Left lobe of liver (tissue), 2 donors: ENCODE data around the gene GRK2. TPM values are rescaled to one million over a fixed set of nuclear protein-coding genes. Genes with fewer than 3 reads are reported as not detected.

Experiments used
- ATAC-seq: fragments of 200-7000 bp; cut with Tn5 transposase; one replicate; pipeline ENCODE4 v1.9.1; 2020; ENCODE audit warnings: mild to moderate bottlenecking, moderate library complexity
- DNase-seq: peaks from one replicate; pipeline ENCODE4 v3.0.0-alpha.2; 2020; ENCODE audit warnings: low spot score
- total RNA-seq: library from RNA; stranded (reverse); gene quantifications from one replicate; pipeline ENCODE4 v1.2.1, GENCODE V29; 2021
- donor health status: DM: no; HTN: no; CAD: no; lungs with moderate emphysema.
- donor health status: DM: no; HTN: yes; CAD: no.

Gene GRK2
- total RNA-seq, 1 donor from 2014 or later = 29.0 TPM

- DNase-seq (no peak), ATAC-seq (no peak)
Measured at GRCh38 chr11:67293090-67293489, 26.8 kb downstream of the GRK2 start.

- no peak for ATAC-seq
- no peak for DNase-seq
Measured at GRCh38 chr11:67295846-67296245, 29.6 kb downstream of the GRK2 start.

- DNase-seq (no peak), ATAC-seq (no peak)
Measured at GRCh38 chr11:67298786-67299185, 32.5 kb downstream of the GRK2 start.

- no peak for ATAC-seq
Measured at GRCh38 chr11:67299471-67300191, 33.4 kb downstream of the GRK2 start.

GRCh38 chr11:67300256-67300755, 34.0 kb downstream of the GRK2 start:
- ATAC-seq (no peak), DNase-seq (no peak)

More at GRCh38 chr11:67299471-67300191, 33.4 kb downstream of the GRK2 start:
- DNase-seq = no peak

- DNase-seq = no peak
- ATAC-seq = no peak
Measured at GRCh38 chr11:67300756-67301312, 34.6 kb downstream of the GRK2 start.

GRCh38 chr11:67301313-67301921, 35.1 kb downstream of the GRK2 start:
- ATAC-seq (no peak), DNase-seq (peak; percentile 48)

GRCh38 chr11:67301951-67302516, 35.8 kb downstream of the GRK2 start:
- peak; percentile 73 for DNase-seq
- peak; percentile 69 for ATAC-seq

GRCh38 chr11:67302571-67303131, 36.4 kb downstream of the GRK2 start:
- ATAC-seq = peak; percentile 53
- peak; percentile 67 for DNase-seq

- ATAC-seq = peak; percentile 93
- peak; percentile 93 for DNase-seq
Measured at GRCh38 chr11:67303132-67303834, 37.0 kb downstream of the GRK2 start, which contains the start of gene SSH3. Gene SSH3, plus strand, starts transcription at chr11:67303530. Its CDS starts 96 bp downstream, at chr11:67303626.

GRCh38 chr11:67303835-67304411, 37.6 kb downstream of the GRK2 start:
- peak; percentile 55 for DNase-seq

GRCh38 chr11:67304511-67305113, 38.3 kb downstream of the GRK2 start:
- no peak for ATAC-seq

More at GRCh38 chr11:67303835-67304411, 37.6 kb downstream of the GRK2 start:
- peak; percentile 14 for ATAC-seq

GRCh38 chr11:67306769-67307544, 40.7 kb downstream of the GRK2 start:
- ATAC-seq = no peak
- DNase-seq = peak; percentile 44

More at GRCh38 chr11:67304511-67305113, 38.3 kb downstream of the GRK2 start:
- DNase-seq = peak; percentile 44

GRCh38 chr11:67307545-67308001, 41.3 kb downstream of the GRK2 start:
- DNase-seq (peak; percentile 43), ATAC-seq (no peak)

- DNase-seq (no peak), ATAC-seq (no peak)
Measured at GRCh38 chr11:67308031-67308866, 42.0 kb downstream of the GRK2 start.

- ATAC-seq = no peak
- no peak for DNase-seq
Measured at GRCh38 chr11:67309166-67309565, 42.9 kb downstream of the GRK2 start.

GRCh38 chr11:67309661-67310061, 43.4 kb downstream of the GRK2 start:
- ATAC-seq (no peak), DNase-seq (peak; percentile 45)
